MM.1S (cell line): Measurements from ENCODE around the gene FOXRED2.

Source experiments
- DNase-seq: peaks from one replicate; pipeline ENCODE4 v3.0.0-alpha.2; 2015
- H2AFZ ChIP-seq: fragments of 300-600 bp; sonication (generic); 2 replicates; pipeline ENCODE4 v1.6.0; 2016; ENCODE audit warnings: antibody characterized with exemption, low read length
- H3F3A ChIP-seq: fragments of 300-600 bp; sonication (generic); 2 replicates; pipeline ENCODE4 v1.6.1; 2016; ENCODE audit warnings: mild to moderate bottlenecking, antibody characterized with exemption, low read length, moderate library complexity, mixed read lengths; ENCODE audit not compliant: insufficient read depth
- H3K27ac ChIP-seq: fragments of 300-600 bp; sonication (generic); 2 replicates; pipeline ENCODE4 v1.5.1; 2016; ENCODE audit warnings: mild to moderate bottlenecking, low read length
- H3K27me3 ChIP-seq: fragments of 300-600 bp; sonication (generic); replicated peaks from 2 replicates; pipeline ENCODE4 v1.6.0; 2016; ENCODE audit warnings: low read length; ENCODE audit not compliant: insufficient read depth
- H3K36me3 ChIP-seq: fragments of 300-600 bp; sonication (generic); replicated peaks from 2 replicates; pipeline ENCODE4 v1.6.1; 2016; ENCODE audit warnings: mild to moderate bottlenecking, low read length, mixed read lengths; ENCODE audit not compliant: insufficient read depth
- H3K4me1 ChIP-seq: fragments of 300-600 bp; sonication (generic); 2 replicates; pipeline ENCODE4 v1.6.1; 2016; ENCODE audit warnings: low read length, mixed read lengths
- H3K4me2 ChIP-seq: fragments of 300-600 bp; sonication (generic); 2 replicates; pipeline ENCODE4 v1.6.0; 2016; ENCODE audit warnings: low read depth, low read length
- H3K4me3 ChIP-seq: fragments of 300-600 bp; sonication (generic); 2 replicates; pipeline ENCODE4 v1.5.1; 2016; ENCODE audit warnings: low read length, mixed read lengths
- H3K79me2 ChIP-seq: fragments of 300-600 bp; sonication (generic); 2 replicates; pipeline ENCODE4 v1.6.1; 2016; ENCODE audit warnings: mixed run types, low read length, mixed read lengths
- H3K9ac ChIP-seq: fragments of 300-600 bp; sonication (generic); 2 replicates; pipeline ENCODE4 v1.6.1; 2016; ENCODE audit warnings: low read length, mixed read lengths
- H3K9me2 ChIP-seq: fragments of 300-600 bp; sonication (generic); replicated peaks from 2 replicates; pipeline ENCODE4 v1.6.1; 2016; ENCODE audit warnings: mild to moderate bottlenecking, low read length, mixed read lengths; ENCODE audit not compliant: insufficient read depth
- H3K9me3 ChIP-seq: fragments of 300-600 bp; sonication (generic); replicated peaks from 2 replicates; pipeline ENCODE4 v1.6.1; 2016; ENCODE audit warnings: mild to moderate bottlenecking, low read length, mixed read lengths; ENCODE audit not compliant: insufficient read depth
- H4K20me1 ChIP-seq: fragments of 300-600 bp; sonication (generic); 2 replicates; pipeline ENCODE4 v1.6.1; 2016; ENCODE audit warnings: mild to moderate bottlenecking, low read length, moderate library complexity, mixed read lengths; ENCODE audit not compliant: insufficient read depth
- EZH2 ChIP-seq: fragments of 300-600 bp; sonication (generic); optimal IDR thresholded peaks from 2 replicates; pipeline ENCODE3; 2017; ENCODE audit warnings: low read depth, mild to moderate bottlenecking, antibody characterized with exemption, low read length, mixed read lengths
- EZH2phosphoT487 ChIP-seq: fragments of 300-600 bp; sonication (generic); IDR thresholded peaks from 2 replicates; pipeline ENCODE4 v1.6.1; 2018; ENCODE audit warnings: antibody characterized with exemption, low read length
- TF ChIP-seq, protein P1 (sequence below): fragments of 300-600 bp; sonication (generic); IDR thresholded peaks from 2 replicates; pipeline ENCODE4 v1.5.1; 2016; ENCODE audit warnings: antibody characterized with exemption, low read length, mixed read lengths

Gene FOXRED2

DNA sequence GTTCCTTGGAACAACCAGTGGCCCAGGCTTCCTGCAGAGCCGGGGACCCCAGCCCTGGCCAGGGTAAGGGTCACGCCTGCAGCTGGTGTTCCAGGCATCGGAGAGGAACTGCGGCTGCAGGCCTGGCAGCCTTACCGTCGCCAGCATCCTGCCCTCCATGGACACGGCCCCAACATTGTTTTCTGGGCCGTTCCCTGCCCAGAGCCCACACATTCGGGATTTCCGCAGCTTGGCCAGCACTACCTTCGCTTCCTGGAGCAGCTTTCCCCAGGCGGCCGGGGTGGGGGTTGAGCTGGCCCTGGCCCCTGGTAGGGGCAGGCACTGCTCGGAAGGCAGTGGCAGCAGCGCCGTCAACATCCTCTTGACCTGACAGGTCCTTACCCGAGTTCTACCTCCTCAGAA is 43.1 kb downstream of the FOXRED2 start:
- TF ChIP-seq EZH2phosphoT487 (no peak), EZH2 (no peak)
- TF ChIP-seq, protein P1, sequence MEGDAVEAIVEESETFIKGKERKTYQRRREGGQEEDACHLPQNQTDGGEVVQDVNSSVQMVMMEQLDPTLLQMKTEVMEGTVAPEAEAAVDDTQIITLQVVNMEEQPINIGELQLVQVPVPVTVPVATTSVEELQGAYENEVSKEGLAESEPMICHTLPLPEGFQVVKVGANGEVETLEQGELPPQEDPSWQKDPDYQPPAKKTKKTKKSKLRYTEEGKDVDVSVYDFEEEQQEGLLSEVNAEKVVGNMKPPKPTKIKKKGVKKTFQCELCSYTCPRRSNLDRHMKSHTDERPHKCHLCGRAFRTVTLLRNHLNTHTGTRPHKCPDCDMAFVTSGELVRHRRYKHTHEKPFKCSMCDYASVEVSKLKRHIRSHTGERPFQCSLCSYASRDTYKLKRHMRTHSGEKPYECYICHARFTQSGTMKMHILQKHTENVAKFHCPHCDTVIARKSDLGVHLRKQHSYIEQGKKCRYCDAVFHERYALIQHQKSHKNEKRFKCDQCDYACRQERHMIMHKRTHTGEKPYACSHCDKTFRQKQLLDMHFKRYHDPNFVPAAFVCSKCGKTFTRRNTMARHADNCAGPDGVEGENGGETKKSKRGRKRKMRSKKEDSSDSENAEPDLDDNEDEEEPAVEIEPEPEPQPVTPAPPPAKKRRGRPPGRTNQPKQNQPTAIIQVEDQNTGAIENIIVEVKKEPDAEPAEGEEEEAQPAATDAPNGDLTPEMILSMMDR: no peak
- H2AFZ ChIP-seq: no peak overlapping the region
- no peak overlapping the region for H3K27ac ChIP-seq
- H3F3A ChIP-seq: no peaks in the 10 kb centered on the region
- no peak overlapping the region for H3K4me3 ChIP-seq
- no peak overlapping the region for H3K9ac ChIP-seq
- H3K9me3 ChIP-seq: no peaks in the 10 kb centered on the region
- DNase-seq: no peak
- H3K79me2 ChIP-seq: no peaks in the 10 kb centered on the region
- no peaks in the 10 kb centered on the region for H3K36me3 ChIP-seq
- no peaks in the 10 kb centered on the region for H3K27me3 ChIP-seq
- H4K20me1 ChIP-seq: no peaks in the 10 kb centered on the region
- no peaks in the 10 kb centered on the region for H3K9me2 ChIP-seq
- no peak overlapping the region for H3K4me2 ChIP-seq
- peaks cover 23% of the 10 kb centered on the region for H3K4me1 ChIP-seq

DNA sequence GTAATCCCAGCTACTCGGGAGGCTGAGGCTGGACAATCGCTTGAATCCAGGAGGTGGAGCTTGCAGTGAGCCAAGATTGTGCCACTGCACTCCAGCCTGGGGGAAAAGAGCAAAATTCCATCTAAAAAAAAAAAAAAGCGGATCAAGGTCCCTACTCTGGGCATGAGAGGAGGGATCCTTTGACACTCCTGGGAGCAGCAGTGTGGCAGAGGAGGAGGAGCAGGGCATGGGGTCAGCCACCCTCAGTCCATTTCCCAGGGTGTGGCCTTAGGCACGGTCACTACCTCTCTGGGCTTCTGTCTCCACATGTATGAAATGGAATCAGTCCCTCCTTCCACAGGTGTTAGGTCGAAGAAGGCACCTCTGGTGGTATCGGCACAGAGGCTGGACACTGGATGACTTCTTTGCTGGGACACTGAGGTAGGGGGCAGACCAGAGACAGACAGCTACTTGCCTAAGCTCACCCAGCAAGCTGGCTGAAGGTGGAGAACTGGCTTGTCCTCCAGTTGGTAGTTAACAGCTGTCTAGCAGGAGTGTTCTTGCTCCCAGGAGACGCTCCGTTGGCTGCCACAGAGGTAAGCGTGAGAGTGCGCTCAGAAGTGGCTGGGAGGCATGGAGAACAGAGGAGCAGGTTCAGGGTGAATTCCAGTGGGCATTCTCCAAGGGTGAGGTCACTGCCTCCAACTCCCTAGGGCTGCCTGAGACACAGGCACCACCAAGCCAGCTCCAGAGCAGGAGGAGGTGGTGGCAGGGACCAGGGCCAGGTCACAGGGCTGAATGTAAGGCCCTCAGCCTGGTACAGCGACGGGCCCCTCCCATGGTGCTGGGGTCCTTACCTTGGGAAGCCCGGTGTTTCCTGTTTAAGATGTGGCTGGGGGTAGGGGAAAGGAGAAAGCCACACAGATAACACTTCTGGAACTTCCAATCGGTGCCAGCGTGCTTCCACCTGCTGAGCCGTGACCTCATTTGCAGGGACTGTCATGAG is 44.9 kb downstream of the FOXRED2 start:
- Histone ChIP-seq H3K36me3 (no peaks in the 10 kb centered on the region), H4K20me1 (no peaks in the 10 kb centered on the region), H3K9me3 (no peaks in the 10 kb centered on the region), H3K4me2 (no peak overlapping the region), H3K4me1 (peaks cover 6% of the 10 kb centered on the region), H3K79me2 (no peaks in the 10 kb centered on the region), H3K4me3 (no peak overlapping the region), H3K9ac (no peak overlapping the region), H3K27me3 (no peaks in the 10 kb centered on the region), H3K9me2 (no peaks in the 10 kb centered on the region), H3F3A (no peaks in the 10 kb centered on the region), H2AFZ (no peak overlapping the region), H3K27ac (no peak overlapping the region)
- no peak for DNase-seq
- TF ChIP-seq EZH2phosphoT487 (no peak), EZH2 (no peak)
- TF ChIP-seq, protein P1: no peak

DNA sequence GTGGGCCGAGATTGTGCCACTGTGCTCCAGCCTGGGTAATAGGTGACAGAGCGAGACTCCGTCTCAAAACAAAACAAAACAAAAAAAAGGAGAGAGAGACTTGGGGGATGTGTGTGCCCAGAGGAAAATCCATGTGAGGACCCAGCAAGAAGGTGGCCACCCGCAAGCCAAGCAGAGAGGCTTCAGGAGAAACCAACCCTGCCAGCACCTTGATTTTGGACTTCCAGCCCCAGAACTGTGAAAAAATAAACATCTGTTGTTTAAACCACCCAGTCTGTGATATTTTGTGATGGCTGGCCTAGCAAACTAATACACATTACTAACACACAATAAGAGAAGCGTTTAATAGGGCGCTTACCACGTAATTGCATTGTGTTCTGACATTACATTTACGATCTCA is 46.6 kb downstream of the FOXRED2 start:
- no peak for DNase-seq
- H2AFZ ChIP-seq: no peak overlapping the region
- H3K9me2 ChIP-seq: no peaks in the 10 kb centered on the region
- no peak overlapping the region for H3K27ac ChIP-seq
- no peak overlapping the region for H3K9ac ChIP-seq
- no peaks in the 10 kb centered on the region for H3K27me3 ChIP-seq
- H4K20me1 ChIP-seq: no peaks in the 10 kb centered on the region
- no peak overlapping the region for H3K4me2 ChIP-seq
- no peaks in the 10 kb centered on the region for H3K36me3 ChIP-seq
- TF ChIP-seq EZH2phosphoT487: no peak
- TF ChIP-seq, protein P1: no peak
- no peak for TF ChIP-seq EZH2
- H3K4me1 ChIP-seq: peaks cover 5% of the 10 kb centered on the region
- no peaks in the 10 kb centered on the region; the same call in 1 of the 2 replicates for H3F3A ChIP-seq
- no peak overlapping the region for H3K4me3 ChIP-seq
- no peaks in the 10 kb centered on the region for H3K9me3 ChIP-seq
- H3K79me2 ChIP-seq: no peaks in the 10 kb centered on the region
